MV-4-11 (cell line): ENCODE data around the gene TPCN2.

ENCODE experiments used
- DNase-seq: peaks from one replicate; lab custom pipeline; 2025; lab: John Stamatoyannopoulos, UW

The TPCN2 gene

DNA sequence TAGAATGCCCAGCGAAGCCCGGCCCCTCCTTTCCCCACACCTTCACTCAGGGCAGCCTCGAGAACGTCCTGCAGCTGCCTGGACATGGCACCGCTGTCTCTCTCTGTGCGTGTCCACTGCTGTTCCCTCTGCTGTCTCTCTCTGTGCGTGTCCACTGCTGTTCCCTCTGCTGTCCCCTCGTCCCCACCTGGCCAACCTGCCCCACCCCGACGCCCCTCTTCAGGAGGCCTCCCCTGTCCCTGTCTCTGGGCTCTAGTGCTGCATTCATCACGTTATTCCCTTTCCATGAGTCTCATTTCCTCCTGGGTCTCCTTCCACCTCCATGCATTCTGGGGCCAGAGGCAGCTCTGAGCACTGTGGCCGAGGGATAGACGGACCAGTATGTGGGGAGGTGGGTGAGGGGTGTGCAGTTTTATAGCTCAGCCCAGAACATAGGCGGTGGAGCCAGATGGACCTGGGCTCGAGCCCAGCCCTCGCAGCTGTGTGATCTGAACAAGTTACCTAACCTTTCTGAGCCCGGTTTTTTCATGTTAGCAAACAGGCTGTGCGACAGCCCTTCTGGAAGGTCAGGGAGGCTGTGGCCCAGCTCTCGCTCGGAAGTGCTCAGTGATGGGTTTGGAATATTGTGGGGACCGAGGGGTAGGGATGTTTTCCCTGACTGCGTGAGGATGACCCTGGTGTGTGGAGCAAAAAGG, 65.1 kb downstream of the TPCN2 start:
- DNase-seq: no peak

DNA sequence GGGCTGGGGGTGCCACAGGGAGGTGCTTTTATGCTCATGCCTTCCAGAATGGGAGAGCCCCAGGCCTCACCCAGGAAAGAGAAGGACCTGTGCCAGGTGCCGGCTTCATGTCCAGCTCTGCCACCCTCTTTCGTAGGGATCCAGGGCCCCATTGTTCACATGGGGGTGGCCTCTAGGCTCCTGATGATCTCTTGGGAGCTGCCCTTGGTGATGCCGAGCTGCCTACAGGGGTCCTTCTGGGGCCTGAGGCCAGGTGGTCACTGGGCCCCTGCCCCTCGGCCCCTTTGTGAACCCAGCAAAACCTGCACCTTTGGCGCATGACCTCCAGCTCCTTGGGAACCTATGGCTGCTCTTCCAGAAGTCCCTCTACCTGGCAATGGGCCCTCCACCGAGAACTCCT, 65.6 kb downstream of the TPCN2 start:
- no peak for DNase-seq

DNA sequence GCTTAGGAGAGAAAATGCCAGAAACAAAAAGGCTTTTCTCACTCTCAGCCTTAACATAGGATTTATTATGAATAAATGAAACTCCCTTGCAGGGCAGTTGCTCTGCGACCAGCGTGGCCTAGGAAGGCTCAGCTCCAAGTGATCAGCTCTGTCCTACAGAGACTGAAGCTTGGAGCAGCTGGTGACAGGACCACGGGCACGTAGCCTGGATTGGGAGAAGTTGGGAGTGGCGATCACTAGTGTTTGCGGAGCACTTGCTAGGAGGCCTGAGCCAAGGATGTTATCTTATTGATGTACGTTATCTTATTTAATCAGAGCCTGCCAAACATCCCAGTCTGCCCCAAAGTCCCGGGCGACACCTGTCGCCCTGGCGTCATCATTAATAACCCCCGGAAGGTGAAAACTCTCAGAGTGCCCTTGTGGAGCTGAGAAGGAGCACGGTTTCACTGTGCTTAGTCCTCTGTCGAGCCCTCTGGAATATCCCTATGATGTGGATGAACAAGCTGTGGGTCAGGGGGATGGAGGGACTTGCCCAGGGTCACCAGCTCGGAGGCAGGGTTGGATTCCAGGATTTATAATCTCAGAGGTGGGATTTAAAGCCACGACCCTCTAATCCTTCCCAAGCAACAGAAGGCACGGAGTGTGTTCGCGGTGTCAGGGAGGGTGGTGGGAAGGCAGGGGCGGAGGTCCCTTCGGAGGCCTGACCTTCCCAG, 66.2 kb downstream of the TPCN2 start:
- no peak for DNase-seq

DNA sequence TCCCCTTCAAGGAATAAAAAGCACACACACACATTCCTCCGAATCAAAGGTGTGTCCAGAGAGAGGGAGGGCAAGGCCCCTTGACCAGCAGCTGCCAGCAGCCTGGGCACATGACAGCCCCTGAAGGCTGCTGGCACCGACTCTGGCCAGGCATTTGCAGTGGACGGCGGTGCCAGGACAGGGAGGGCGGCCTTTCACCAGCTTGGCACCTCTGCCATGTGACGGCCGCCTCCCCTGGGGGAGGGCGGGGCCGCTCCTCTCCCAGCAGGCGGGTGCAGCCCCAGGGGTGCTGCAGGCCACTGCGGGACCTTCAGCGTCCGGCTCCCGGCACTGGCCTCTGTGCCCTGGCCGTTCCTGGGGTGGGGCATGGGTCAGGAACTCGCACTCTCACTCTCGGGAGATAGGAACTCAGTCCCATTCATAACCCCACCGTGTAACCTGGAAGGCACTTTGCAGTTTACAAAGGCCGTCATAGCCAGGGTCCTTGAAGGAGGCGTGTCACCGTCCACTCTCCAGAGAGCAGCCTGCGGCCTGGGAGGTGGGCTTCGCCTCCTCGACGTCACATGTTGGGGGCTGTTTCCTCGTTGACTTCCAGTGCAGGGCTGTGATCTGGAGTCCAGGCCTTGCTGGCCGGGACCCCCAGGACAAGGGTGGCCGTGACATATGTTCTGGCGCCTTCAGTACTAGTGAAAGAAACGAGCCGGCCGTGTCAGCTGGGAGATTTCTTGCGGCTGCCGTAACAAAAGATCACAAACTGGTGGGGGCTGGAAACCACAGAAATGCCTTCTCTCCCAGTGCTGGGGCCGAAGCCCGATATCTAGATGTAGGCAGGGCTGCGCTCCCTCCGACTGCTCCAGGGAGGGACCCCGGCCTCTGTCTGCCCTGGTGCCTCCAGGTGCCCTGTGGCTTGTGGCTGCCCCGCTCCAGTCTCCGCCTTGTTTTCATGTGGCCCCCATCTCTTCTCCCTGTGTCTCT, 67.1 kb downstream of the TPCN2 start:
- no peak for DNase-seq

DNA sequence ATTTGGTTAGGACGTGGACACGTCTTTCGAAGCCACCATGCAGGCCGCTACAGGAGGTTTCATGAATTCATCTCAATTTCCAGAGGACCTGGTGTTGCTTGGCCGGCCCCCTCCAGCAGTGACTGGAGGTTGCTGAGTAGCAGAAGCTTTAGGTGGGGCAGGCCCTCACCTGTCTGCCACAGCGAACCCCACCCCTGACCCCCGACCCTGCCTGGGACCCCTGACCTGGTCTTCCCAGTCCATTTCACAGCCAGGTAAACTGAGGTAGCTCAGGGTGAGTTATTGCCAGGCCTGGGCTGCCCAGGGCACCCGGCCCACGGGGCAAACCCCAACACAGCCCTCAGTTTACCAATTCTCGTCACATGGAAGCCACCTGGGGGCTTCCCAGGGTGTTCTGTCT, 67.9 kb downstream of the TPCN2 start:
- no peak for DNase-seq

DNA sequence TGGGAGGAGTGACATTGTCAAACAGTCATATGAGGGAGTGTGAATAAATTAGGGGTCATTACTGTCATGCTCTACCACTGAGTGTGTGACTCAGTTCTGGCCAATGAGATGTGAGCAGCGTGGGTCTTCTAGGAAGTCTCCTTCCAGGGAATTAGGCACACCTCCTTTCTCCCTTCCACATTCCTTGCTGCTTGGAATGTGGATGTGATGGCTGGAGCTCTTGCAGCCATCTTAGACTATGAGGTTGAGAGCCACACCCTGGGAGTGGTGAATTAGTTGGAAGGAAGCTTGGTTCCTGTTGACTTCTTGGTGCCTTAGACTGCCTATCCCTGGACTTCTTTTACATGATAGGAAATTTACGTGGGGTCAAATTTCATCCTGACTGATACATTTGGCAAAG, 70.5 kb downstream of the TPCN2 start:
- DNase-seq: no peak

DNA sequence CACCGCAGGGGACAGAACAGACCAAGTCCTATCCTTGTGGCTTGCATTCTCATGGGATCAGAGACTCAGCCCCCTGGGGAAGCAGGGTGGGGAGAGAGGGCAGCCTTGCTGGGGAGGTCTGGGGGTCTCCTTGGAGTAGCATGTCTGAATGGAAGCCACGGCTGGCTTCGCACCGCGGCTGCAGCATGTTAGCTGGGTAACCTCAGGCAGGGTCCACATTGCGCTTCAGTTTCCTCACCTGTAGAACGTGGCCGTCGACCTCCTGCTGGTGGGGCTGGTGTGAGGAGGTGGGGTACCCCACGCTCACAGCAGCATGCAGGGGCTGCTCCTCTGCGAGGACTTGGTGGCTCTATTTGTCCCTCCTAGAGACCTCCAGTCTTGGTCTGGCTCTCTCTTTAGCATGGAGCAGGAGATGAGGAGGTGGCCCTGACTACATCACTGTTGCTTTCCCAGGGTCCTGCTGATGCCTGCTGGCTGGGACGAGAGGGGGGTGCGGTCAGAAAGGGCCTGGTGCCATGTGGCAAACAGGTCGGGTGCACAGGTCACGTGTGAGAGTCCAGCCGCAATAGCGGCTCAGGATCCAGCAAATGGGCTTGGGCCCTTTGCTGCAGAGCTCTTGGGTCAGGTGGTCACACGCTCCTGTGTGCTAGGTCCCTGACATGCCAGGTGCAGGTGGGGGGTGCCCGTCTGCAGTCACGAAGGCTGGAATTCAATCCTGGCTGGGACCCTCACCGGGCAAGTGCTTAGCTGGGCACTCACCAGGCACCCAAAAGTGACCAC, 71.6 kb downstream of the TPCN2 start:
- DNase-seq: no peak

DNA sequence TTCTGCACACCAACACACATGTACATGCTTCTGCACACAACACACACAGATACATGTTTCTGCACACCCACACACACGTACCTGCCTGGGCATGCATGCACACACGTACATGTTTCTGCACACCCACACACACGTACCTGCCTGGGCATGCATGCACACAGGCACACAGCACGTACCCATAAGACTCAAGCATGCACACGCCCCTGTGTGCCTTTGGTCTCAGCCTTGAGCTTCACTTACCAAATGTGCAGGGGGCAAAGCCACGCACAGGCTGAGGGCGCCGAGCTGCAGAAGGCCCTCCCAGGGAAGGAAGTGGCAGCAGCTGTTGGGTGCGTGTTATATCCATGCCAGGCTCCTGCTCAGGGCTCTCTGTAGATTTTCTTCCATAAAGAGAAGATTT, 72.3 kb downstream of the TPCN2 start:
- no peak for DNase-seq

DNA sequence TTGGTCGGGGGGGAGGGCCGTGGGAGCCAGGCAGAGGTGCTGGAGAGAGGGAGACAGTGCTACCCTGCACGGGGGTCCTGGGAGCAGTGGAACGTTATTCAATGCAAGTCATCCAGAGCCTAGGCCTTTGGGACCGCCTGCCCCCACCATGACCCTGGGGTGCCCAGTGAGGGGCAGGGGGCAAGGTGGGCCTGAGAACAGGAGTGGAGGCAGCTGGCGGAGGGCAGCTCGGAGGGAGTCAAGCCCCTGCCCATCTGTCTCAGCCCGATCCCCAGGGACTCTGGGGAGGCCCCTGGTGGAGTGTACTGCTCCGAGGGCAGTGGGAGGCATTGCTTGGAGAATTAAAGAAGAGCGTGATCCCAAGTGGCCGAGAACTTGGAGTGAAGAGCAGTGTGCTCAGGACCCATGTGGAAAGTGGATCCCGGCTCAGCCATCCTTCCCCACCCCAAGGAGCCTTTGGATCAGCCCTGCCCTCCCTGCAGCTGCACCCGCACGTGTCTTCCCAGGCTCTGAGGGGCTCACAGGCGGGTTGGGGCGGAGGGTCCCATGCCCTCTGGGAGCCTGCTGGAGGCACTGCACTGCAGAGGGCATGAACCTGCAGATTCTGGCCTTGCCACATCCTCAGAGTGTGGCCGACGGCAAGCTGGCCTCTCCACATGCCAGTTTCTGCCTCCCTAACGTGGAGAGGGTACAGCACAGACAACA, 73.0 kb downstream of the TPCN2 start:
- DNase-seq: no peak

DNA sequence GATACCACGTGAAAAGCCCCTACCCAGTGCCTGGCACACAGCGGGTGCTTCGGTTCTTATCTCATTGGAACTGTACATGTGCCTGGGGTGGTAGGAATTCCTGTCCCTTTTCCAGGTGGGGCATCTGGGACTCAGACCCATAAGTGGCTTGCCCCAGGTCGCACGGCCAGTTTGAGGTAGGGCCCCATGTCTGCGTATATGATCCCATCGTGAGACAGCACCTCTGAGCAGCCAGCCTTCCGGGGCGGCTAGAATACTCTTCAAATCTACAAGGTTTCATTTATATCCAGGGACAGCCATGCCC, 73.5 kb downstream of the TPCN2 start:
- DNase-seq: no peak

DNA sequence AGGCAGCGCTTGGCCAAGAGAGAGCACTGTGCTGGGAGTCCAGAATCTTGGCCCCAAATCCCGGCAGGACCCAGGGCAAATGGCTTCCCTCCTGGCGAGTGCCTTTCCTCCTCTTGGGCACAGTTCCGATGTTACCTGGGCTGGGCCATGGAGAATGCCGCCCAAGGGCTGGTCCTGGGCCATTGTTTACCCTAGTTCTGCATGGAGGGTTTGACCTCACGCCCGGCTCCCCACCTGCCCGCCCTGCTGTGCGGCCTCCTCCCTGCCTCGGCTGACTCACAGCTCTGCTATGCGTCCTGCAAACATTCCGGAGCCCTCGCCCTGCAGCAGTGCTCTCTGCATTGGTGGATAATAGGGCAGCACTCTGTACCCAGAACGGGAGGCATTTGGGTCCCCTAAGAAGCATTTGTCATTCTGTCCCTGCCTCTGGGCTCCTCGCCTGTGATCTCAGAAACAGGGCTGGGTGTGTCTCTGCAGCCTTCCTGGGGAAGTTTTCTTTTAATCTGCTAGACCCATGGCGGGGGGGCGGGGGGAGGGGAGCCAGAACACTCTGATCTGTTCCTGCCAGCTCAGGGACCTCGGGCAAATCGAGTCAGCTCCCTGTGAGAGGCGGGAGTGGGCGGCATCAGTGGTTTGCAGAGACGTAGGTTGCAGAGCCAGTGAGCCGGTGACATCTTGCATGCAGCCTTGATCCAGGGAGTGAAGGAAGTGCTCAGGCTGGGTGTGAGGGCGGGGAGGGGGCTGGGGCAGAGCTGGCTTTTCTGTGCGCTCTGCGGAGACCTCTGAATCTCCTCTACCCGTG, 74.1 kb downstream of the TPCN2 start:
- no peak for DNase-seq

DNA sequence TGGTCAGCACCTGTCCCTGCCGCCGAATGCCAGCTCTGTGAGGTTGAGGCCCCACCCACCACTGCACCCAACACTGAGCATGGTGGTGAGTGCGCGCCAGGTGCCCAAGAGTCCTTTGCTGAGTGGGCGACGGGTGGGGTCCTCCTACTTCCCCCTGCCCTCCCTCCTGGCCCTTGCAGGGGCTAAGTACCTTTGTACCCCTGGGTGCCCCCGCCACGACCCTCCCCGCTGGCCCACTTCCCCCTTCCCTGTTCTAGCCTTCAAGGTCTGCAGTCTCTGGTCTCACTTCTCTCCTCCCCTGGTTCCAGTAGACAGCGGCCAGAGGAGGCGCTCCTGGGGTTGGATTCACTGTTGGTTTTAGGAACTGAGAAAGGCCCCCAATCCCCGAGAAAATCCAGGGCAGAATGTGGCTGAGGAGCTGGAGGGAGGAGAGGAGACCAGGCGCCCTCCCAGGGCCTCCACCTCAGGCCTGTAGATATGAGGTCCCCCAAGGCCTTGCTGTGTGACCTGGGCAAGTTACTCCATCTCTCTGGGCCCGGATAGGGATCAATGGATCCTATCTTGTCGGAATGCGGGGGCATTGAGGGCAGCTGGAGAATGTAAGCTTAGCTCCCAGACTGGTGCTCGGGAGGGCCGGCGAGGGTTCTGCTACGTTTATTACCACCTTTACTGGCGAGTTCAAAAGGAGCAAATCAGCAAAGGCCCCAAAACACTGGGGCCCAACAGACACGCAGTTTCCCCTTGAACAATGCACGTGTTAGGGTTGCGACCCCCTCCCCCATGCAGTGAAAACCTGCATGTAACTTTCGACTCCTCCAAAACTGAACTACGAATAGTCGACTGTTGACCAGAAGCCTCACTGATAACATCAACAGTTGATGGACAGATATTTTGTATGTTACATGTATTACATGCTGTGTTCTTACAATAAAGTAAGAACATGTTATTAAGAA, 75.1 kb downstream of the TPCN2 start:
- peak; percentile 68 for DNase-seq

DNA sequence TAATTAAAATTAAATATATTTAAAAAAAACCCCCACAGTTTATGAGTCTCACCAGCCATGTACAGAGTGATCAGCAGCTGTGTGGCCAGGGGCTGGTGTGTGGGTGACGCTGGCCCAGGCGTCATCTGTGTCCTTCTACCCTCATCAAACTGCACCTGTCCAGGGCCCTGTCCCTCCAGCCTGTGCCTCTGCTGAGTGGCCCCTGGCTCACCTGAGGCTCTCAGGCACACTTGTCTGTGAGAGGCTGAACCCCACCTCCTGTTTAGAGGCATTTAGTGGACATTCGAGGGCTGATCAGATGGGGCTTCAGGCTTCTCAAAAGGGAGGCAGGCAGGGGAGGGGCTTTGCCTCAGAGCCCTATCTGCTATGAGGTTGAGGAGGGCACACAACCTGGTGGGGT, 77.1 kb downstream of the TPCN2 start:
- DNase-seq: no peak

DNA sequence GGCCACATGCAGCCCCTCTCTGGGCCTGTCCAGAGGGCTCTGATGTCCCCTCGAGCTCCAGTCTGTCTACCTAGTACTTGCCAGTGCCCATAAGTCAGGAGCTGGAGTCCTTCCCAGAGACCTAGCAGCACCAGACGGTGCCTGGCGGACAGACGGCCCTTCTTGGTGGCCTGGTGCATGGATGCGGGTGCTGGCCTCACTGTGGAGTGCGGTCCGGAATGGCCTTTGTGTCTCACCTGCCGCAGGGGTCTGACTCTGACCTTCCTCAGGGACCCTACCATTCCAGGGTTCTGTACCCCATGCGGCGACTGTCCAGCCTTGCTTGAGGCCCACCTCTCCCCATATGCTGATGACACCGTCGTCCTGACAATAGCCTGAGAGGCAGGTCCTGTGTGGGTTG, 77.6 kb downstream of the TPCN2 start:
- DNase-seq: no peak

DNA sequence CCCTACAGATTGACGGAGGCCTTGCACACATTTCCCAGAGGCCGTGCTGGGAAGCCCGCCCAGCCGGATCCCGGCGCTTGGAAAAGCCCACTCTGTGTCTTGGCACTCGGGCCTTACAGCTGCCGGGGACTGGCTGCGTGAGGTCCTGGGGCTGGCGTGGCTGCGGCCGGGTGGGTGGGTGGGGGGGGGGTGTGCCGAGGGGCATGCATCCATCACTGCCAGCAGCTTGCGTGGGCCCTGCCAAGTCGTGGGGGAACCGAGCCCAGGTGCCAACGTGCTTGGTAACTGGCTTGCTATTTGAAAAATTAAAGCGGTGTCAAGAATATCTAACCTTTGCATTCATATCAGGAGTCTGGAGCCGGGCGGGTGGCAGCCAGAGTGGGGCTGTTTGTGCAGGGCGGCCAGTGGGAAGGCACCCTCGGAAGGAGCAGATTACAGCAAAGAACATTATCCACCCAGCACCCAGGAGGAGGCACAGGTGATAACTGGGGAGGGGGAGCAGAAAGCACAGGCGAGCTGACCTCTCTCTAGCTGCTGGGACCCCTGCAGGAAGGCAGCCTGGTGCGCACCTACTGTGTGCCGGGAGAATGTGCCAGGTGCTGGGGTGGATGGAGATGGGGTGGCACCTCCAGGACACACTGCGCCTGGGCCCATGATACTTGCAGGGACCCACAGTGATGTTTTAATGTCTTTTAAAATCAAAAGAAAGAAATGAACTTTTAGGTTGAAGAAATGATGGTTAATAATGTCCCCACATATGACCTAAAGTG, 78.5 kb downstream of the TPCN2 start:
- no peak for DNase-seq

DNA sequence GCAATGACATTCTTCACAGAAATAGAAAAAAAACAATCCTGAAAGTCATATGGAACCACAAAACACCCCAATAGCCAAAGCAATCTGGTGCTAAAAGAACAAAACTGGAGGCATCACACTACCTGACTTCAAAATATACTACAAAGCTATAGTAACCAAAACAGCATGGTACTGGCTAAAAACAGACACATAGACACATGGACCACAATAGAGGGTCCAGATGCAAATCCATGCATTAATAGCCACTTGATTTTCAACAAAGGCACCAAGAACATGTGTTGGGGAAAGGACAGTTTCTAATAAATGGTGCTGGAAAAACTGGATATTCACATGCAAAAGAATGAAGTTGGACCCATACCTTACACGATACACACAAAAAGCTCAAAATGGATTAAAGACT, 79.2 kb downstream of the TPCN2 start:
- DNase-seq: no peak

DNA sequence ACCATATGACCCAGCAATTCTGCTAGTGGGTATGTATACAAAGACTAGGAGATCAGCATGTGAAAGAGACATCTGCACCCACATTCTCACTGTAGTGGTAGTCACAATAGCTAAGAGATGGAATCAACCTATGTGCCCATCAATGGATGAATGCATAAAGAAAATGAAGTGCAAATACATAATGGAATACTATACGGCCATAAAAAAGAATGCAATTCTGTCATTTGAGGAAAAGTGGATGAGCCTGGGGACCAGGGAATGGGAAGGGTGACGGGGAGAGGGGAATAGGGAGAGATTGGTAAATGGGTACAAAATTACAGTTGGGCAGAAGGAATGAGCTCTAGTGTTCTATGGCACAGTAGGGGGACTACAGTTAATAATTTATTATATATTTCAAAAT, 80.3 kb downstream of the TPCN2 start:
- DNase-seq: no peak

DNA sequence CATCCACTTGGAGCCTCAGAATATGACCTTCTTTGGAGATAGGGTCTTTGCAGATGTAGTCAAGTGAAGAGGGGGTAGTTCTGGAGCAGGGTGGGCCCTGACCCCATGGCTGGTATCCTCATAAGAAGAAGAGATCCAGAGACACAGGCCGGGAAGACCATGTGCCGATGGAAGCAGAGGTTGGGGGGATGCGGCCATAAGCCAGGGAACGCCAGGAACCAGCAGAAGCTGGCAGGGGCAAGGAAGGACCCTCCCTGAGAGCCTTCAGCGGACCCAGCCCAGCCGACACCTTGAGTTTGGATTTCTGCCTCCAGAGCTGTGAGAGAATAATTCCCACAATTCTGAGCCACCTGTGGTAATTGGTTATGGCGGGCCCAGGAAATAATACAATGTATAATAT, 80.9 kb downstream of the TPCN2 start:
- no peak for DNase-seq

DNA sequence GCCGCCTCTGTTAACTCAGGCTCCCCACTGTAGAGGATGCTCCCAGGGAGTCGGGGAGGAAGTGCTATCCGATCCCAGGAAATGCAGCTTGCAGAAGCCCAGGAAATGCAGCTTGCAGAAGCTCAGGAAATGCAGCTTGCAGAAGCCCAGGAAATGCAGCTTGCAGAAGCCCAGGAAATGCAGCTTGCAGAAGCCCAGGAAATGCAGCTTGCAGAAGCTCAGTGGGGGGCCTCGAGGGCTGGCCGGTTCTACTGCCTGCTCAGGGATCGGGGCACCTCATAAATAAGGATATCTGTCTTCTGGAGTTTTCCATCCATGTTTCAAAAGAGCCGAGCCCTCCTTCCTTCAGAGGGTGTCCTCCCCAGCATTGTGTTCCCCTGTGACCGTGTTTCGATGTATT, 81.9 kb downstream of the TPCN2 start:
- no peak for DNase-seq
